ENCODE data around the gene UQCR11. TPM values are rescaled to one million over a fixed set of nuclear protein-coding genes. Genes with fewer than 3 reads are reported as not detected.
A peak's percentile ranks its signal among the peaks of the same experiment; 100 is the strongest.

The UQCR11 gene
- polyA plus RNA-seq, 3 donors: 55.6 to 731 (median 659) TPM

DNA sequence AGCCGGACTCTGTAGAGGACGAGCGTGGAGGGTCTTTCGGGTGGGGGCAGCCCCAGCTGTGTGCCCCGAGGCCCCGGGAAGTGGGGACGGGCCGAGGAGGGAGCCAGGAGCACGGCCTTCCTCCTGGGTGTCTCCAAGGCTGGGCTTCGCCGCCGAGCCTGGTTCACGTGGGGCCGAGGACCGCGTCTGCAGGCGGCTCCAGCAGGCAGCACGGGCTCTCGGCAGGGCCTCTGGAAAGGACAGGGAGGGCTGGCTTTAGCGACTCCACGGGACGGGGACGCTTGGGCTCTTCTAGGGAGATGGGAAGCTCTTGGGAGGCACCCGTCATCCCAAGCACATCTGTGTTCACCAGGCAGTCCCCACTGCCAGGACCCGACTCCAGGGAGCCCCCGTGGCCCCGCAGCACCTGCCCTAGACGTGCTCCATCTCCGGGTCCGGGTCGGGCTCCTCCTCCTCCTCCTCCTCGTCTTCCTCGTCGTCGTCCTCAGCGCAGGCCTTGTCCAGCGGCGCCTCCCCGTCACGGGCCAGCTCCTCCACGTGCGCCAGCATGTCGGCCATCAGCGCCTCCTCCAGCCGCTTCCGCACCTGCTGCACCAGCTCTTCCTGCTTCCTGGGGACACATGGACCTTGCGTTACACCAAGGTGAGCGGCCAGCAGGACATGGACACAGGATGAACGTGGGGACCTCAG lies 27.2 kb downstream of the UQCR11 start:
- H2AFZ ChIP-seq (ENCODE audit: insufficient read depth, low read depth, low read length, poor library complexity, severe bottlenecking): no peak overlapping the region
- no peak for TF ChIP-seq CTCF (IDR thresholded peaks at IDR 0.05)
- H3K27ac ChIP-seq (ENCODE audit: low read depth in 1 of 2, low read length in 2 of 2): no peak overlapping the region
- H3K9ac ChIP-seq (ENCODE audit: insufficient read depth, low read length, poor library complexity, severe bottlenecking): no peak overlapping the region
- H4K20me1 ChIP-seq (ENCODE audit: insufficient read depth, low read length): no peaks in the 10 kb centered on the region
- no peak overlapping the region for H3K27ac Mint-ChIP-seq
- H3K36me3 Mint-ChIP-seq: peaks cover 41 to 60% of the 10 kb centered on the region in 2 donors
- H3K4me2 ChIP-seq (replicated peaks; ENCODE audit: extremely low read depth, low read length, poor library complexity, severe bottlenecking): no peak overlapping the region
- no peaks in the 10 kb centered on the region for H3K4me1 Mint-ChIP-seq
- intact Hi-C loops (cut with micrococcal nuclease): no loop called here
- peaks cover 57 to 61% of the 10 kb centered on the region in 2 donors for H3K36me3 ChIP-seq (replicated peaks in 1 of 2; ENCODE audit: control insufficient read depth in 1 of 2, insufficient read depth in 2 of 2, low read length in 2 of 2)
- H3K27me3 ChIP-seq (ENCODE audit: control insufficient read depth in 2 of 2, insufficient read depth in 2 of 2, low read length in 2 of 2): no peaks in the 10 kb centered on the region
- peaks cover 0 to 2% (median 0%) of the 10 kb centered on the region in 3 donors for H3K27me3 Mint-ChIP-seq (ENCODE audit: low read depth in 3 of 3)
- no peaks in the 10 kb centered on the region for H3K9me3 ChIP-seq (replicated peaks in 1 of 2; ENCODE audit: control insufficient read depth in 1 of 2, insufficient read depth in 1 of 2, low read length in 2 of 2)
- no peak overlapping the region for H3K4me3 ChIP-seq (replicated peaks in 1 of 3; ENCODE audit: low read depth in 2 of 3, low read length in 3 of 3)
- H3K79me2 ChIP-seq (ENCODE audit: insufficient read depth, low read length): no peaks in the 10 kb centered on the region
- 93% methylated on average over 44 of the region's 49 CpGs for WGBS (ENCODE audit: insufficient coverage)
- no peak overlapping the region for H3K4me3 Mint-ChIP-seq
- no peak for DNase-seq
- H3K4me1 ChIP-seq (ENCODE audit: control insufficient read depth in 1 of 2, insufficient read depth in 2 of 2, low read length in 2 of 2): no peaks in the 10 kb centered on the region
- H3K9me3 Mint-ChIP-seq: peaks cover 0 to 5% (median 0%) of the 10 kb centered on the region in 7 donors

GRCh38 chr19:1577090-1577928 lies 28.0 kb downstream of the UQCR11 start:
- WGBS (ENCODE audit: insufficient coverage): 93% methylated on average over 40 of the region's 41 CpGs
- Histone ChIP-seq H3K36me3 (replicated peaks in 1 of 2; ENCODE audit: control insufficient read depth in 1 of 2, insufficient read depth in 2 of 2, low read length in 2 of 2) (peaks cover 51 to 53% of the 10 kb centered on the region in 2 donors), H4K20me1 (ENCODE audit: insufficient read depth, low read length) (no peaks in the 10 kb centered on the region), H3K79me2 (ENCODE audit: insufficient read depth, low read length) (no peaks in the 10 kb centered on the region), H3K9me3 (replicated peaks in 1 of 2; ENCODE audit: control insufficient read depth in 1 of 2, insufficient read depth in 1 of 2, low read length in 2 of 2) (no peaks in the 10 kb centered on the region), H3K9ac (ENCODE audit: insufficient read depth, low read length, poor library complexity, severe bottlenecking) (no peak overlapping the region), H3K27ac (ENCODE audit: low read depth in 1 of 2, low read length in 2 of 2) (no peak overlapping the region), H3K4me2 (replicated peaks; ENCODE audit: extremely low read depth, low read length, poor library complexity, severe bottlenecking) (no peak overlapping the region), H3K4me3 (replicated peaks in 1 of 3; ENCODE audit: low read depth in 2 of 3, low read length in 3 of 3) (no peak overlapping the region), H3K27me3 (ENCODE audit: control insufficient read depth in 2 of 2, insufficient read depth in 2 of 2, low read length in 2 of 2) (no peaks in the 10 kb centered on the region), H2AFZ (ENCODE audit: insufficient read depth, low read depth, low read length, poor library complexity, severe bottlenecking) (no peak overlapping the region), H3K4me1 (ENCODE audit: control insufficient read depth in 1 of 2, insufficient read depth in 2 of 2, low read length in 2 of 2) (no peaks in the 10 kb centered on the region)
- peak overlapping the region in 1 of 7 donors; percentile 12 for H3K27ac Mint-ChIP-seq
- no peak overlapping the region for H3K4me3 Mint-ChIP-seq
- H3K4me1 Mint-ChIP-seq: no peaks in the 10 kb centered on the region
- TF ChIP-seq CTCF (IDR thresholded peaks at IDR 0.05): no peak
- intact Hi-C loops (cut with micrococcal nuclease): no loop called here
- peaks cover 0 to 5% (median 0%) of the 10 kb centered on the region in 7 donors for H3K9me3 Mint-ChIP-seq
- no peak for DNase-seq
- peaks cover 38 to 53% of the 10 kb centered on the region in 2 donors for H3K36me3 Mint-ChIP-seq
- H3K27me3 Mint-ChIP-seq (ENCODE audit: low read depth in 3 of 3): peaks cover 1 to 2% (median 2%) of the 10 kb centered on the region in 3 donors

Measured in CD14-positive monocyte (primary cell).